ENCODE measurements around the gene CMYA5.

- no peak for TF ChIP-seq CTCF (conservative IDR thresholded peaks at IDR 0.05)
- no peak for TF ChIP-seq EZH2 (IDR thresholded peaks at IDR 0.05; ENCODE audit: low read depth)
These were observed 109.4 kb downstream of the CMYA5 start for GRCh38 chr5:79798893-79799590.
